Gastroesophageal sphincter (tissue), 3 donors: ENCODE measurements around the gene CD4.

Experiments
- EP300 ChIP-seq: sonication (generic); formaldehyde crosslinking; IDR thresholded peaks from one replicate; pipeline ENCODE4 v1.6.1; 2017; ENCODE audit warnings: antibody characterized with exemption, mild to moderate bottlenecking
- POLR2A ChIP-seq, 2 donors: fragments of 450-650 bp; IDR thresholded peaks; one replicate each; pipeline ENCODE4 v1.6.1; 2017; ENCODE audit warnings: antibody characterized with exemption in 2 of 2, mild to moderate bottlenecking in 2 of 2, moderate library complexity in 1 of 2
- TF ChIP-seq, protein P1 (sequence below), 4 experiments: fragments of 200-600 bp in 2 of 4; fragments of 450-650 bp in 2 of 4; sonication (generic) in 1 of 4; IDR thresholded peaks; one replicate each; pipeline ENCODE4 v1.5.1; 2017 to 2019; ENCODE audit warnings: antibody characterized with exemption in 4 of 4, mild to moderate bottlenecking in 2 of 4, moderate library complexity in 2 of 4

DNA sequence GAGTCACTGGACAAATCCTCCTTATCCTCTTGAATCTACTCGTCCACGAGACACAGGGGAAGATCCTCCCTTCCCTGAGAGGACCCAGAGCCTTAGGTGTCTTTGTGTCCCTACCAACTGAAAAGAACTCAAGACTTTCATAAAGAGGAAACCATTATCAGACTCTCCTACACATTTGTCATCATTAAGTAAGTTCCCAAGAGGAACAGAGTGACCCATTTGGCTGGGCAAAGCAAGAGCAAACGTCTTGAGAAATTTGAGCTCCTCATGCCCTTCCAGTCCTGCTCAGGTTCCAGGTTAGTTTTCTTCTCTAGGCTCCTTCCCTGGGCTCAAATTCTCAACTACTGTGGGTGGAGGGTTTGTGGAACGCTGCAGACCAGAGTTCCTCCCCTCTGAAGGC is 42.1 kb upstream of the CD4 start:
- TF ChIP-seq, protein P1, sequence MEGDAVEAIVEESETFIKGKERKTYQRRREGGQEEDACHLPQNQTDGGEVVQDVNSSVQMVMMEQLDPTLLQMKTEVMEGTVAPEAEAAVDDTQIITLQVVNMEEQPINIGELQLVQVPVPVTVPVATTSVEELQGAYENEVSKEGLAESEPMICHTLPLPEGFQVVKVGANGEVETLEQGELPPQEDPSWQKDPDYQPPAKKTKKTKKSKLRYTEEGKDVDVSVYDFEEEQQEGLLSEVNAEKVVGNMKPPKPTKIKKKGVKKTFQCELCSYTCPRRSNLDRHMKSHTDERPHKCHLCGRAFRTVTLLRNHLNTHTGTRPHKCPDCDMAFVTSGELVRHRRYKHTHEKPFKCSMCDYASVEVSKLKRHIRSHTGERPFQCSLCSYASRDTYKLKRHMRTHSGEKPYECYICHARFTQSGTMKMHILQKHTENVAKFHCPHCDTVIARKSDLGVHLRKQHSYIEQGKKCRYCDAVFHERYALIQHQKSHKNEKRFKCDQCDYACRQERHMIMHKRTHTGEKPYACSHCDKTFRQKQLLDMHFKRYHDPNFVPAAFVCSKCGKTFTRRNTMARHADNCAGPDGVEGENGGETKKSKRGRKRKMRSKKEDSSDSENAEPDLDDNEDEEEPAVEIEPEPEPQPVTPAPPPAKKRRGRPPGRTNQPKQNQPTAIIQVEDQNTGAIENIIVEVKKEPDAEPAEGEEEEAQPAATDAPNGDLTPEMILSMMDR (IDR thresholded peaks at IDR 0.05) = no peak
- TF ChIP-seq EP300 = no peak
- no peak for TF ChIP-seq POLR2A (IDR thresholded peaks at IDR 0.05)
